ENCODE measurements around the gene GPR89B. TPM values are rescaled to one million over a fixed set of nuclear protein-coding genes. Genes with fewer than 3 reads are reported as not detected.

Gene GPR89B
- total and polyA plus RNA-seq, 2 of the 8 experiments (the other 6 are each of a cell fraction or from before 2014, with no cell fraction given): 19.5 to 32.5 TPM

DNA sequence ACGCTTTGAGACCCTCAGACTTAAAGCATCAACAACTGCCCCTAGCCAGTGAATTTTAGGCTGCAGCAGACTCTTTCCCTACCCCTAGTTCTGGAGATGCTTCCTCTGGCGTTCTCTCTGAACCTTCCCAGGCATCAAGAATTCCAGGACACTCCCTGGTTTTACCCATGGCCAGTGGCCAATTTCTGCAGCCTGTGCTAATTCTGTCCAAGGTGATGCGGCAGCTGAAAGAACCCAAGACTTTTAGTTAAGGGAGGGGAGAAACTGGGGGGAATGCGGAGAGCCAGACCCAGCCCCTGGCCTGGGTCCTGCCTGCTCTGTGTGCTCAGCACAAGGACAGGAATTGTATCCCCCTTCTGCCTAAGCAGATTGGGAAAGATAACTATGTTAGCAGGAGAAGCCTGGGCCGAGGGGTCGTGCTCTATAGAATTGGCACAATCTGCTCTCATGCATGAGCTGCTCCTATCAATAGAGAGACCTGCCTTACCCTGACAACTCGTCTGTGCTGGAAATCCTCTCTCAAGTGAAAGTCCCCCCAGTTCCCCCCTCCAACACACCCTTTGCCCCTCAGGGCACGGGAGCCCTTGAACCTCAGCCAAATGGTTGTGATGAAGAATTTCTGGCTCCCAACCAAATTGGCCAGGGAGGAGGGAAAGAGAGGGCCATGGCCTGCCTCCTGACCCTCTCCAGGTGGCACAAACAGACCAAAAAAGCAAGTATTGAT is 31.0 kb upstream of the GPR89B start (continued):
- TF ChIP-seq SP4 (IDR thresholded peaks at IDR 0.05; ENCODE audit: low read length) (no peak), NANOG (IDR thresholded peaks at IDR 0.05; ENCODE audit: insufficient read depth, low read depth, low read length, poor library complexity, severe bottlenecking) (no peak), NRF1 (IDR thresholded peaks at IDR 0.05; ENCODE audit: low read depth, low read length) (no peak), BCL11A (IDR thresholded peaks at IDR 0.05; ENCODE audit: low read depth in 2 of 2, low read length in 2 of 2) (no peak), SIN3A (conservative IDR thresholded peaks at IDR 0.05 in 1 of 2, IDR thresholded peaks at IDR 0.05 in 1 of 2; ENCODE audit: low read depth in 1 of 2, low read length in 2 of 2) (no peak), YY1 (IDR thresholded peaks at IDR 0.05; ENCODE audit: low read depth, low read length) (no peak)
- TF ChIP-seq, protein P1, sequence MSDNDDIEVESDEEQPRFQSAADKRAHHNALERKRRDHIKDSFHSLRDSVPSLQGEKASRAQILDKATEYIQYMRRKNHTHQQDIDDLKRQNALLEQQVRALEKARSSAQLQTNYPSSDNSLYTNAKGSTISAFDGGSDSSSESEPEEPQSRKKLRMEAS (IDR thresholded peaks at IDR 0.05): no peak
